Mesenteric fat pad (tissue), 1 donor: Measurements from ENCODE around the gene ARHGEF39. TPM values are rescaled to one million over a fixed set of nuclear protein-coding genes. Genes with fewer than 3 reads are reported as not detected.

Experiments
- DNase-seq: peaks from one replicate; pipeline ENCODE4 v3.0.0-alpha.2; 2020; ENCODE audit warnings: low spot score
- total RNA-seq: library from RNA; stranded (reverse); fragmentation: NEBNext Ultra II Directional; extraction: Animal tissue kit (Norgen Biotek cat#: 25700); gene quantifications from one replicate; pipeline ENCODE4 v1.2.1, GENCODE V29; 2021
- donor health status: DM: yes; HTN: yes; CAD: no.

The ARHGEF39 gene
- total RNA-seq, 1 donor from 2014 or later = 0.58 TPM

DNA sequence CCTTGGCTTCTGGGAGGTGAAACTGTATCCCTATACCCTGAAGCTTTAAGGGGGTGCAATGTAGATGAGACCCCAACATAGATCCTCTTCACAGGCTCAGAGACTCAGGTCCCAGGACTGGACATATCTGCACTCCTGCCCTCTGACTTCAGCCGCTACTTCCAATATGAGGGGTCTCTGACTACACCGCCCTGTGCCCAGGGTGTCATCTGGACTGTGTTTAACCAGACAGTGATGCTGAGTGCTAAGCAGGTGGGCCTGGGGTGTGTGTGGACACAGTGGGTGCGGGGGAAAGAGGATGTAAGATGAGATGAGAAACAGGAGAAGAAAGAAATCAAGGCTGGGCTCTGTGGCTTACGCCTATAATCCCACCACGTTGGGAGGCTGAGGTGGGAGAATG, 14.1 kb upstream of the ARHGEF39 start:
- DNase-seq = no peak

DNA sequence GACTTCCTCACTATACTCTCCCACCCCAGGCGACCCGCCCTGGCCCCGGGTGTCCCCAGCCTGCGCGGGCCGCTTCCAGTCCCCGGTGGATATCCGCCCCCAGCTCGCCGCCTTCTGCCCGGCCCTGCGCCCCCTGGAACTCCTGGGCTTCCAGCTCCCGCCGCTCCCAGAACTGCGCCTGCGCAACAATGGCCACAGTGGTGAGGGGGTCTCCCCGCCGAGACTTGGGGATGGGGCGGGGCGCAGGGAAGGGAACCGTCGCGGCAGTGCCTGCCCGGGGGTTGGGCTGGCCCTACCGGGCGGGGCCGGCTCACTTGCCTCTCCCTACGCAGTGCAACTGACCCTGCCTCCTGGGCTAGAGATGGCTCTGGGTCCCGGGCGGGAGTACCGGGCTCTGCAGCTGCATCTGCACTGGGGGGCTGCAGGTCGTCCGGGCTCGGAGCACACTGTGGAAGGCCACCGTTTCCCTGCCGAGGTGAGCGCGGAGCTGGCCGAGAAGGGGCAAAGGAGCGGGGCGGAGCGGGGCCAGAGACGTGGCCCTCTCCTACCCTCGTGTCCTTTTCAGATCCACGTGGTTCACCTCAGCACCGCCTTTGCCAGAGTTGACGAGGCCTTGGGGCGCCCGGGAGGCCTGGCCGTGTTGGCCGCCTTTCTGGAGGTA, 10.9 kb upstream of the ARHGEF39 start:
- DNase-seq = no peak

DNA sequence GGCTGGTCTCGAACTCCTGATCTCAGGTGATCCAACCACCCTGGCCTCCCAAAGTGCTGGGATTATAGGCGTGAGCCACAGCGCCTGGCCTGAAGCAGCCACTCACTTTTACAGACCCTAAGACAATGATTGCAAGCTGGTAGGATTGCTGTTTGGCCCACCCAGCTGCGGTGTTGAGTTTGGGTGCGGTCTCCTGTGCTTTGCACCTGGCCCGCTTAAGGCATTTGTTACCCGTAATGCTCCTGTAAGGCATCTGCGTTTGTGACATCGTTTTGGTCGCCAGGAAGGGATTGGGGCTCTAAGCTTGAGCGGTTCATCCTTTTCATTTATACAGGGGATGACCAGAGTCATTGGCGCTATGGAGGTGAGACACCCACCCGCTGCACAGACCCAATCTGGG, 10.2 kb upstream of the ARHGEF39 start:
- DNase-seq = no peak

DNA sequence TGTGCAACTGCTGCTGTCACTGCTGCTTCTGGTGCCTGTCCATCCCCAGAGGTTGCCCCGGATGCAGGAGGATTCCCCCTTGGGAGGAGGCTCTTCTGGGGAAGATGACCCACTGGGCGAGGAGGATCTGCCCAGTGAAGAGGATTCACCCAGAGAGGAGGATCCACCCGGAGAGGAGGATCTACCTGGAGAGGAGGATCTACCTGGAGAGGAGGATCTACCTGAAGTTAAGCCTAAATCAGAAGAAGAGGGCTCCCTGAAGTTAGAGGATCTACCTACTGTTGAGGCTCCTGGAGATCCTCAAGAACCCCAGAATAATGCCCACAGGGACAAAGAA, 9.0 kb upstream of the ARHGEF39 start:
- no peak for DNase-seq

DNA sequence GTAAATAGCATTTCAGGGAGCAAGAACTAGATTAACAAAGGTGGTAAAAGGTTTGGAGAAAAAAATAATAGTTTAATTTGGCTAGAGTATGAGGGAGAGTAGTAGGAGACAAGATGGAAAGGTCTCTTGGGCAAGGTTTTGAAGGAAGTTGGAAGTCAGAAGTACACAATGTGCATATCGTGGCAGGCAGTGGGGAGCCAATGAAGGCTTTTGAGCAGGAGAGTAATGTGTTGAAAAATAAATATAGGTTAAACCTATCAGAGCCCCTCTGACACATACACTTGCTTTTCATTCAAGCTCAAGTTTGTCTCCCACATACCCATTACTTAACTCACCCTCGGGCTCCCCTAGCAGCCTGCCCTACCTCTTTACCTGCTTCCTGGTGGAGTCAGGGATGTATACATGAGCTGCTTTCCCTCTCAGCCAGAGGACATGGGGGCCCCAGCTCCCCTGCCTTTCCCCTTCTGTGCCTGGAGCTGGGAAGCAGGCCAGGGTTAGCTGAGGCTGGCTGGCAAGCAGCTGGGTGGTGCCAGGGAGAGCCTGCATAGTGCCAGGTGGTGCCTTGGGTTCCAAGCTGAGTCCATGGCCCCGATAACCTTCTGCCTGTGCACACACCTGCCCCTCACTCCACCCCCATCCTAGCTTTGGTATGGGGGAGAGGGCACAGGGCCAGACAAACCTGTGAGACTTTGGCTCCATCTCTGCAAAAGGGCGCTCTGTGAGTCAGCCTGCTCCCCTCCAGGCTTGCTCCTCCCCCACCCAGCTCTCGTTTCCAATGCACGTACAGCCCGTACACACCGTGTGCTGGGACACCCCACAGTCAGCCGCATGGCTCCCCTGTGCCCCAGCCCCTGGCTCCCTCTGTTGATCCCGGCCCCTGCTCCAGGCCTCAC, 8.4 kb upstream of the ARHGEF39 start, which contains the start of gene CA9:
CA9 (plus strand) TSS at position 797 of the 893 bp plus-strand sequence; CDS start at position 829, 32 bp downstream.
- DNase-seq = no peak

DNA sequence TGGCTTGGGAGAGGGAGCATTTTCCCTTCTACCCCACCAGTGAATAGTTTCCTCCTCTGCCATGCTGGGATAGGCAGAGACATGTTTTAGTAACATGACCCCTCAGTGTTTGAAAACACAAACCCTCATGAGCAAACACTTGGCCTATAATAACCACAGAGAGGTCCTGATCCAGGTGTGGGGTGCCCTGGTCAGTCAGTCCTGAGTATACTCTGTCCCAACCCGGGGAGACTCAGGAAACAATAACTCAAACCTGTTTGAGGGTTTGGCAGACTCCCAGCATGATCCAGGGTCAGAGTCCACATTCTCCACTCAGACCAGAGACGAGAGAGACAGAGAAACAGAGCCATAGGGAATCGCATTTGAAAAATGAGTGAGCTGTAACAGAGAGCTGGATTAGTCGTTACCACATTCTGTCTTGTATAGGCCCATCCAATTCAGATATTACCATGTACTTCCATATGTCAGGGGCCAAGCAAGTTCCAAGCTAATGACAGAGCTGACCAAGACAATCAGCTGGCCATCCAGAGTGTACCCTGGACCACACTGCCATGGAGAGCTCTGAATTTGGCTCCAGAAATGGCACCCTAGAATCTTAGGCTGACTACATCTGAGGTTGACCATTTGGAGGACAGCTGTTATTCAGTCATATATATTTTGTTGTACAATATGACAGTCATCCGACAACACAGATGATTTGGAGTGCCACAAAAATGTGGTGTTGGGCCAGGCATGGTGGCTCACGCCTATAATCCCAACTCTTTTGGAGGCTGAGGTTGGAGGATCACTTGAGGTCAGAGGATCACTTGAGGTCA, 4.5 kb upstream of the ARHGEF39 start:
- no peak for DNase-seq

DNA sequence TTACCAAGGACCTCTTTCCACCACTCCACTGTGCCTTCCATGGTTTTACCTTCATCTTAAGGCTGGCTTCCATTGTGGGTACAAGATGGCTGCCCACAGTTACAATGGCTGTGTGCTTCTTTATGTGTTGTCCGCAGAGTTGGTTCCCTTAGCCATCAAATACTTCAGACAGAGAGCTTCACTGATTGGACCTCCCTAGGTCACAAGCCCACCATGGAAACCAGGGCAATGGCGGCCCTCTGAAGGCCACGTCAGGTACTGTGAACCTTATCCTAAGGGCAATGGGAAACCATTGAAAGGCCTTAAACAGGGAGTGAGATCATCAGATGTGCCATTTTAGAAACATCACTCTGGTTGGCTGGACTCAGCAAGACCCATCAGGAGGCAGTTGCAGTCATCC, 2.9 kb upstream of the ARHGEF39 start:
- DNase-seq = no peak

DNA sequence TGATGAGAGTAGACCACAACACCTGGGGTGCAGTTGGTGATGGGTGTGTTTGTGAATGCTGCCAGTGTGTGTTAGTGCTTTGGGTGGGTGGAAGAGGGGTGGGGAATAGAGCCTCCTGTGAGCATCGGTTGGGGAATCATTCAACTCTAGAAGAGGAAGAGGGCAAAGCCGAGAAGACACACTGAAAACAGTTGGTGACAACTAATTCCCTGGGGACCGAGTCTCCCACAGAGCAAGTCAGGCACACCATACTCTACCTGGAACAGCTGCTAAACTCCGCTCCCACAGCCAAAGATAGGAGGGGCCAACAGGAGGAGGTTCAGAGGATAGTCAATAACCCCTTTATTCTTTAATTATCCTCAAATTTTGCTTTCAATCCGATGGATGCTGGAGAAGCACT, 1.6 kb upstream of the ARHGEF39 start:
- no peak for DNase-seq

DNA sequence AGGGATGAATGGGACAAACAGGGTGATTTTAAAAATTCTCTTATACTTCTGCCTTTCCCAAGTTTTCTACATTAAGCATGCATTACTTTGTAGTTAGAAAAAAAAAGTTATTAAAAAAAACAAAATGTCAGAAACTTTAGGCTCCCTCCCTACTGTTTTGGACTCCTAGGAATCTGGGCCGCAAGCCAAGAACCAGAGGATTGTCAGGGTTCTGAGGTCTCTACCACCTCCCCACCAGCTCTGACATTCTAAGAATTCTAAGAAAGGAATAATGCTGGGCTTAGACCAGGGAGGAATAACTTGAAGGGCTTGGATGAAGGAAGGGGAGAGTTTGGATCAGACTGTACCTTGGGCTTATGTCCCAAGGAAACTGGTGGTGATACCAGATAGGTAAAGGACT, 1.1 kb upstream of the ARHGEF39 start:
- DNase-seq = no peak

DNA sequence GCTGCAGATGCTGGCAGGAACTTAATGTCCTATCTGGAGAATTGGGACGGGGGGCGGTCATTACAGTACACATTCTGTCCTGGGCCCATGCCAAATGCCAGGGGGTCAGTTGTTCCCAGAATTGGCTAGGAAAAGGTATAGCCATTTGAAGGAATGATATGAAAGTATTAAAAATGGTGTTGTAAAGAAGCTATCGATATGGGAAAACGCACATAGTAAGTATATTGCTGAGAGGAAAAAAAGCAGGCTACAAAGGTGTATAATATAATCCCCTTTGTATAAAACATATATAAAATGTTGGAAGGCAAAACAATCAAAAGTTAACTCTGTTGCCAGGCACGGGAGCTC, 450 bp upstream of the ARHGEF39 start:
- no peak for DNase-seq

DNA sequence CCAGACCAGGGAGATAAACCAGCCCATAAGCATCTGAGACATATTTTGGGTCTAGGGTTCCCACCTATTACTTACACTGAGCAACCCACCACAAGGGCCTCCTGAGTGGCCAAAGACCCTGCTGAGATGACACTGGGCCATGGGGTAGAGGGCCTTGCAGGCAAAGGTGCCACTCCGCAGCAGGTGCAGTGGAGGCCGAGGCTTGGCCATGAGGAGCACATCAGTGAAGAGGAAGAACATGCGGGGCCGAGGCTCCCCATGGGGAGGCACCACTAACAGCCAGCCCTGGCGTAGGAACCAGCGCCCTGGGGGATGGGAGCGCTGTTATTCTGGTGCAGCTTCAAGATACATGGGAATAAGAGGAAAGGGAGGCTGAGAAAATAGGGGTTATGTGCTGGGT, 2.6 kb downstream of the ARHGEF39 start:
- no peak for DNase-seq

DNA sequence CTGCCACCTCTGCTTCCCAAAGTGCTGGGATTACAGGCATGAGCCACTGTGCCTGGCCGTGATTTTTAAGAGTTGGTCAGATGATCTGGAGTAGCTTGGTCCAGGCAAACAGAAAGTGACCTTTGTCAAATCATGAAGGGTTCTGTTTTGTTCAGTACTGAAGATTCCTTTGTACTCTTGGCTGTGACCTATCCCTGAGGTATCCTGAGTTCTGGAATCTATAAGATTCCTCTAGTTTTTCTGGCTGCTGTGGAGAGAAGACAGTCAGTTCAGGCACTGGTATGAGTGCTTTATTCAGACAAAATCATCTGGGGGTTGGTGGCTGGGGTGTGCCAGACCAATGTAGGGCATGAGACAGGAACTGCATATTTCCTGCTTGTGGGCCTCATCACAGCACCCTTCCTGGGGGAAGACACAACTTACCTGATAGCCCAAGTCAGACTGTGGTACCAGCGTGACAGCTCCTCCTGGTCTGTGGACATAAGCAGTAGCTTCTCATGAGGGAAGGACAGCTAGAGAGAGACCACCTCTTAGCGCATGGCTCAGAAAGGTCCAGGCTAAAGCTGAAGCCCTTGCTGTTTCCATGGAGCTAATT, 3.1 kb downstream of the ARHGEF39 start:
- DNase-seq = no peak

DNA sequence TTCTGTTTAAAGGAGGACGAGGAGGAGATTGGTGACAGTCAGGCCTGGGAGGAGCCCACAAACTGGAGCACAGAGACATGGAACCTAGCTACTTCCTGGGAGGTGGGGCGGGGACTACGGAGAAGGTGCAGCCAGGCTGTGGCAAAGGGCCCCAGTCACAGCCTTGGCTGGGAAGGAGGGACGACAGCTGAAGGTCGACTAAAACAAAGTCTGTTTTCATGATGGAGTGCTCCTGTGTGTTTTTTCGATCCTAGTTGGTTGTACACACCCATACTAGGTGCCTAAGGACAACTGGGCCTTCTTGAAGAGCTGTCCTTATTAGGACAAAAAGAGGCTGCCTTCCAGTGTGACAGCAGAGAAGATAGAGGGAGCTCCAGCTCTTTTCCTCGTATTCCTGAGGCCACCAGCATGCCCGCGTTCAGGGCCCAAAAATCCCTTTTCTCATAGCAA, 4.0 kb downstream of the ARHGEF39 start:
- DNase-seq = no peak

DNA sequence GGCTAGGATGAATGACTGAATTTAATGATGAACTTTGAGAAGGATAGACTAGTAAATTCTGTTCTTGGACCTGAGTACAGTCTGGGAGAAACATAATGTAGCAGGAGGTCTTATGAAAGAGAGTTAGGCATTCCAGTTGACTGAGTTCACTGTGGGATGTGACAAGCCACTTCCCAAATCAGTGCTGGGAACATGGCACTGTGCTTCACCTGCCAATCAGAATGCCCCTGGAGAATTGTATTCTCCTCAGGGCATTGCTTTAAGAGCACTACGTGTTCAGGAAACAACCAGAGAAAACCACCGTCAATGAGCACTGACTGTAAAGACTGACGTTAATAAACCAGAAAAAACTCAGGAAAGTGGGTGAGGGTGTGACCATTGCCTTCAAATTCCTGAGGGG, 5.7 kb downstream of the ARHGEF39 start:
- DNase-seq = no peak

DNA sequence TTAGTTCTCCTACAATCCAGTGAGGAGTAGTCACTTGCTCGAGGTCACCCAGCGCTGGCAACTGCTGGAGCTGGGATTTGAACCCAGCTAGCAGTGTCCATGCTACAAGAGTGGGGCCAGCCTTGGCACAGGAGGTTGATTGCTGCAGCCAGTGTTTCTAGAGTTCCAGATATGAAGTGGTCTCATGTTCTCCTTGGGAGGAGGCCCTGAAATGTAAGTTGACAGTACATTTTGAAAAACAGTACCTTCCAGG, 6.1 kb downstream of the ARHGEF39 start:
- no peak for DNase-seq

DNA sequence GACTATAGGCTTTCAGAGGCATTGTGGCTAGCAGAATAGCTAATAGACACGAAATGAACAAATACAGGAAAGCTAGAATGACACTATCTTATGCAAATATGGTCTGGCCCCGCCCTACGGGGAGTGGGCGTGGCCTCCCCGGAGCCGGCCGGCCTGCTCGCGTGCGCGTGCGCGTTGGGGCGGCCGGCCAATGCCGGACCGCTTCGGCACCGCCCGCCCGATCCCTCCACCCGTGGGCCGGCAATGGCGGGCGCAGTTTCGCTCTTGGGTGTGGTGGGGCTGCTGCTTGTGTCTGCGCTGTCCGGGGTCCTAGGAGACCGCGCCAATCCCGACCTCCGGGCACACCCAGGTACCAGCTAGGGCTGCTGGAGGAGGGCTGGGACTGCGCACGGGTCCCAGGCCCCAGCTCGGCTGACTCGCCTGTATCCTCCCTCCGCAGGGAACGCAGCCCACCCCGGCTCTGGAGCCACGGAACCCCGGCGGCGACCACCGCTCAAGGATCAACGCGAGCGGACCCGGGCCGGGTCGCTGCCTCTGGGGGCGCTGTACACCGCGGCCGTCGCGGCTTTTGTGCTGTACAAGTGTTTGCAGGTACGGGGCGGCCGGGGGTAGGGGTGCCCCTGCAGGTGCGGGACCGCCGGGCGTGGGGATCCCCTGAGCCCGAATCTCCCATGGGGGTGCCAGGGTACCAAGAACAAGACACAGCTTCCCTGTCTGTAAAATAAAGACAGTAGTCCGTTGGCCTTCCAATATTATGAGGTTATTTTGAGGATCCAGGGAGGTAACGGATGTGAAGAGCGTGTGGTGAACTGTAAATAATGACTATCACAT, 6.6 kb downstream of the ARHGEF39 start, which contains the start of gene CCDC107:
CCDC107 (plus strand) TSS at position 156 of the 831 bp plus-strand sequence; CDS start at position 244, 88 bp downstream.
- peak; percentile 94 for DNase-seq

DNA sequence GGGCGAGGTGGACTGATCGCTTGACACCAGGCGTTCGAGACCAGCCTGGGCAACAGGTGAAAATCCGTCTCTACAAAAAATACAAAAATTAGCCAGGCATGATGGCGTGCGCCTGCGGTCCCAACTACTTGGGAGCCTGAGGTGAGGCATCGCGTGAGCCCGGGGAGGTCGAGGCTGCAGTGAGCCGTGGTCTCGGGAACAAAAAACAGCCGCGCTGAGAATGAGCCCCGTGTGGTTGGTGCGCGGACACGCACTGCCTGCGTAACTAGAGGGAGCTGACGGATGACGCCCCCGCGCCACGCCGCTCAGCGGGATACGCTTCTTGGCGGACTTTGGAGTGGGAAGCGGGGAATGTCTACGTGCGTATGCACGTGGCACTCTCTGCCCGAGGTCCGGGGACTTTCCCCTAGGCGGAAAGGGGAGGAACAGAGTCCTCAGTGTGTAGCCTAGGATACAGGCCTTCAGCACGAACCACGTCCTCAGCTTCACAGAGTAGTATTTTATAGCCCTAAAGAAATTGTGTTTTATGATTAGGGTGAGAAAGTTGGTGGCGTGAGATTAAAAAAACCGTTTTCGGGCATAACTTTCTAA, 7.4 kb downstream of the ARHGEF39 start, which contains the start of gene RMRP:
RMRP (minus strand) TSS at position 474 of the 591 bp plus-strand sequence.
- peak; percentile 98 for DNase-seq

DNA sequence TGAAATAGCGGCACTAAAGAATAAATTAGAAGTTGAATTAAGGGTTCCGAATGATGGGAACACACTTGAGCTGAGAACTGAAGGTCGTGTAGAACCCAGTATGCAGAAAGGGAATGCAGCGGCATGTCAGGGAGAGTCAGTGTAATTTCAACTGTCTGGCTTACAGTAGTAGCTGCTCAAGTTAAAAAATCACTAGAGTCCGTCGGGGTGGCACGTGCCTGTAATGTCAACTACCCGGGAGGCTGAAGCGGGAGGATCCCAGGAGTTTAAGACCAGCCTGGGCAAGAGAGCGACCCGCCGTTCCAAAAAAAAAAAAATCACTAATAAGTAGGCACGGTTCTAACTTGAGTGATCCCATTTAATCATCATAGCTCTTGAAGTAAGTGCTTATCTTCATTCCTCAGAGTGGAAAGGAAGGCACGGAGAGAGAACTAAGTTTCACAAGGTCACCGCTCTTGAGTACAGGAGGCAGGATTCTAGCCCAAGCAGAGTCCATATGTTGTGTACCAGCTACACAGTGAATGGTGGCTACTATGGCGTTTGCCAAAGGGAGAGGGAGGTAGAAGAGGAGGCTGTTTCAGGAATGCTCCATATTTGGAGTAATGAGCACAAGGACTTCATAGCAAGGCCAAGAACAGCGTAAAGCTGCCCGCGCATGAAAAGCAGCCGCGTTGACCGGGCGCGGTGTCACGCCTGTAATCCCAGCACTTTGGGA, 8.0 kb downstream of the ARHGEF39 start:
- DNase-seq = no peak

DNA sequence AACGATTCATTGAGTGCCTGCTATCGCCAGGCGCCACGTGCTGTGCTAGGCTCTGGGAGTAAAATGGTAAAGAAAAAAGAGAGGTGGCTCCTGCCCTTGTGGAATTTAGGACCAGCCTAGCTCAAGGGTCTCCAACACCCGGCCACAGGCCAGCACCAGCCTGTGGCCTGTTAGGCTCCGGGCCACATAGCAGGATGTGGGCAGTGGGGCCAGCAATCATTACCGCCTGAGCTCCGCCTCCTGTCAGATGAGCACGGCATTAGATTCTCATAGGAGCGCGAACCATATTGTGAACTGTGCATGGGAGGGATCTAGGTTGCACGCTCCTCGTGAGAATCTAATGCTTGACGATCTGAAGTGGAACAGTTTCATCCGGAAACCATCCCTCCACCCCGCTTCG, 8.6 kb downstream of the ARHGEF39 start:
- no peak for DNase-seq

DNA sequence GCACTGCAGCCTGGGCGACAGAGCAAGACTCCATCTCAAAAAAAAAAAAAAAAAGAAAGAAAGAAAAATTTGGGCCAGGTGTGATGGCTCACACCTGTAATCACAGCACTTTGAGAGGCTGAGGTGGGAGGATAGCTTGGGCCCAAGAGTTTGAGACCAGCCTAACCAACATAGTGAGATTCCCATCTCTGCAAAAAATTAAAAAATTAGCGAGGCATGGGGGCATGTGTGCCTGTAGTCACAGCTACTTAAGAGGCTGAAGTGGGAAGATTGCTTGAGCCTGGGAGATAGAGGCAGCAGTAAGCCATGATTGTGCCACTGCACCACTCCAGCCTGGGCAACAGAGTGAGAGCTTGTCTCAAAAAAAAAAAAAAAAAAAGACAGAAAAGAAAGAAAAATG, 11.4 kb downstream of the ARHGEF39 start:
- DNase-seq = no peak
